PC-3 (cell line): ENCODE data around the gene PIGC.

Source experiments
- EZH2 ChIP-seq: fragments of 300-600 bp; sonication (generic); IDR thresholded peaks from one replicate; pipeline ENCODE4 v1.6.1; 2017; ENCODE audit warnings: antibody characterized with exemption, mild to moderate bottlenecking, low read length; ENCODE audit not compliant: unreplicated experiment
- EZH2phosphoT487 ChIP-seq: fragments of 300-600 bp; sonication (generic); IDR thresholded peaks from 2 replicates; pipeline ENCODE4 v1.6.1; 2018; ENCODE audit warnings: mild to moderate bottlenecking, antibody characterized with exemption, low read length, borderline replicate concordance
- TF ChIP-seq, protein P1 (sequence below): fragments of 300-600 bp; sonication (generic); conservative IDR thresholded peaks from 2 replicates; pipeline ENCODE4 v1.5.1; 2017; ENCODE audit warnings: antibody characterized with exemption, low read depth, mild to moderate bottlenecking, low read length

DNA sequence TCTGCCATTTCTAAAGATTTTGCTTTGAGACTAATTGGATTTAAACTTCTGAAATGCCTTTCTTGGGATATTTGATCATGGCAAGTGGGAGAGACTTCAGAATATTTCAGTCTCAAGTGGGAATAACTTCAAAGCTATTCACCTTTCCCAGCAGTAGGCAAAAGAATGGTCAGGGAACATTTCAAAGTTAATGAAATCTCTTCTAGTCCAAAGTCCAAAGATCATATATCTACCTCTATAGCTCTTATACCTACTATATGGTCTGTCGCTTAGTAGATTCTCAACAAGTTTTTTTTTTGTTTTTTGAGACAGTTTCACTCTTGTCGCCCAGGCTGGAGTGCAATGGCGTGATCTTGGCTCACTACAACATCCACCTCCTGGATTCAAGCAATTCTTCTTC lies 44.5 kb upstream of the PIGC start:
- TF ChIP-seq EZH2 (no peak), EZH2phosphoT487 (no peak)
- TF ChIP-seq, protein P1, sequence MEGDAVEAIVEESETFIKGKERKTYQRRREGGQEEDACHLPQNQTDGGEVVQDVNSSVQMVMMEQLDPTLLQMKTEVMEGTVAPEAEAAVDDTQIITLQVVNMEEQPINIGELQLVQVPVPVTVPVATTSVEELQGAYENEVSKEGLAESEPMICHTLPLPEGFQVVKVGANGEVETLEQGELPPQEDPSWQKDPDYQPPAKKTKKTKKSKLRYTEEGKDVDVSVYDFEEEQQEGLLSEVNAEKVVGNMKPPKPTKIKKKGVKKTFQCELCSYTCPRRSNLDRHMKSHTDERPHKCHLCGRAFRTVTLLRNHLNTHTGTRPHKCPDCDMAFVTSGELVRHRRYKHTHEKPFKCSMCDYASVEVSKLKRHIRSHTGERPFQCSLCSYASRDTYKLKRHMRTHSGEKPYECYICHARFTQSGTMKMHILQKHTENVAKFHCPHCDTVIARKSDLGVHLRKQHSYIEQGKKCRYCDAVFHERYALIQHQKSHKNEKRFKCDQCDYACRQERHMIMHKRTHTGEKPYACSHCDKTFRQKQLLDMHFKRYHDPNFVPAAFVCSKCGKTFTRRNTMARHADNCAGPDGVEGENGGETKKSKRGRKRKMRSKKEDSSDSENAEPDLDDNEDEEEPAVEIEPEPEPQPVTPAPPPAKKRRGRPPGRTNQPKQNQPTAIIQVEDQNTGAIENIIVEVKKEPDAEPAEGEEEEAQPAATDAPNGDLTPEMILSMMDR: no peak
